Measurements from ENCODE around the gene SPEM1.

Gene SPEM1

DNA sequence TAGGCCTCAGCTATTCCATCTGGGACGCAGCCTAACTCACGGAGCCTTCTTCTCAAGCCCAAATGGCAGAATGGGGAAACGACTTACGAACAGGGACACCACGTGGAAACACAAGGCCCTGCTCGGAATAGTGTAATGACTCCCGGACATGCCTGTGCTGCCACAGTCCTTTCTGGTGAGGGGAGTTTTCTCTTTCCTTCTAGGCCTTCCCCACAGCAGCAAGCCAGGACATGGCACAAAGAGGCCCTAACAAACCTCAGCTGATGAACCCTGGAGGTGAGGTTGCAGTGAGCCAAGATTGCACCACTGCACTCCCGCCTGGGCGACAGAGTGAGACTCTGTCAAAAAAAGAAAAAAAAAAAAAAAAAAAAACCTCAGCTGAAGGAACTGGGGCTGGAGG is 44.0 kb downstream of the SPEM1 start:
- CTCF ChIA-PET: no interaction called here
- no peak for DNase-seq (ENCODE audit: low spot score)
- peak overlapping the region; percentile 45 for H3K27ac ChIP-seq
- TF ChIP-seq, protein P1, sequence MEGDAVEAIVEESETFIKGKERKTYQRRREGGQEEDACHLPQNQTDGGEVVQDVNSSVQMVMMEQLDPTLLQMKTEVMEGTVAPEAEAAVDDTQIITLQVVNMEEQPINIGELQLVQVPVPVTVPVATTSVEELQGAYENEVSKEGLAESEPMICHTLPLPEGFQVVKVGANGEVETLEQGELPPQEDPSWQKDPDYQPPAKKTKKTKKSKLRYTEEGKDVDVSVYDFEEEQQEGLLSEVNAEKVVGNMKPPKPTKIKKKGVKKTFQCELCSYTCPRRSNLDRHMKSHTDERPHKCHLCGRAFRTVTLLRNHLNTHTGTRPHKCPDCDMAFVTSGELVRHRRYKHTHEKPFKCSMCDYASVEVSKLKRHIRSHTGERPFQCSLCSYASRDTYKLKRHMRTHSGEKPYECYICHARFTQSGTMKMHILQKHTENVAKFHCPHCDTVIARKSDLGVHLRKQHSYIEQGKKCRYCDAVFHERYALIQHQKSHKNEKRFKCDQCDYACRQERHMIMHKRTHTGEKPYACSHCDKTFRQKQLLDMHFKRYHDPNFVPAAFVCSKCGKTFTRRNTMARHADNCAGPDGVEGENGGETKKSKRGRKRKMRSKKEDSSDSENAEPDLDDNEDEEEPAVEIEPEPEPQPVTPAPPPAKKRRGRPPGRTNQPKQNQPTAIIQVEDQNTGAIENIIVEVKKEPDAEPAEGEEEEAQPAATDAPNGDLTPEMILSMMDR (conservative IDR thresholded peaks at IDR 0.05; ENCODE audit: low read depth): no peak
- POLR2A ChIA-PET (ENCODE audit: low non-redundant PET): no interaction called here

DNA sequence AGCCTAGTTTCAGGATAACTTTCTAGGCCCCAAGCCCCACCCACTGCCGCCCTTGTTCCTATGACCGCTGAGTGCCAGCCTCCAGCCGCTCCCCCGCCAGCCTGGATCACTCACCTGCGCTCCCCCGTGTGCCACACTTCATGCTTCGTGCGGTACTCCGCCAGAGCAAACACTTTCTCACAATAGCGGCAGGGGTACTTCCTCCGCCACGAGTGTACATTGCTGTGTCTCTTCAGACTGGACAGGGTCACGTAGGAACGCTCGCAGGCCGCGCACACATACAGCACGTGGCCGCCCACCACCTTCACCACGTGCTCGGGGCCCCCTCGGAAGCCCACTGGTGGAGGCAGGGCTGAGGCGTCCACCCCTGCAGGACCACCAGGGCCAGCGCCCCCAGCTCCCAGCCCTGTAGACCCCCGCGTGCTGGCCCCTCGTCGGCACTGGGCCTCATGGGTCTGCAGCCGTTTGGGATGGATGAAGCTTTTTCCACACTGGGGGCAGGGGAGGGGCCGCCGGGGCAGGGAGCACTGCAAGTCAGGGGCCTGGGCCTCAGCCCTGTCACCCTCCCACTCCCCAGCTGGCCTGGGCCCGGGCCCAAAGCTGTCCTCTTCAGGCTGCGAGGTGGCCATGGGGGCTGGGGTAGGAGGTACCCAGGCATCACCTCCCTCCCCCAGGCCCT is 45.6 kb downstream of the SPEM1 start:
- ChIA-PET POLR2A (ENCODE audit: low non-redundant PET) (interaction anchor here (0.7 kb wide), 1 partner anchor 22 kb away, joined by 3 read pairs; no protein-coding TSS in a partner anchor), CTCF (no interaction called here)
- TF ChIP-seq, protein P1 (conservative IDR thresholded peaks at IDR 0.05; ENCODE audit: low read depth): no peak
- peak overlapping the region; percentile 53 for H3K27ac ChIP-seq
- DNase-seq (ENCODE audit: low spot score): no peak

DNA sequence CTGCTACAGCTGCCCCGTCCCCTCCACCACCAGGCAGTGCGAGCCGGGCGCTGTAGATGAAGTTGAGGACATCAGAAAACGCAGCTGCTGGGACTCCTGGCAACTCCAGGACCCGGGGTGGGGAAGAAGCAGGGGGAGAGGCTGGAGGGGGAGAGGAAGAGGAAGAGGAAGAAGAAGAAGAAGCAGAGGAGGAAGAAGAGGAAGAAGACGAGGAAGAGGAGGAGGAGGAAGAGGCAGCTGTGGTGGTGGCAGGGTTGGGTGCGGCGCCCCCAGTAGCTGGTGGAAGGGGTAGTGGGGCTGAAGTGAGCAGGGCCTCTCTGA is 46.2 kb downstream of the SPEM1 start:
- POLR2A ChIA-PET (ENCODE audit: low non-redundant PET): interaction anchor here (0.7 kb wide), 1 partner anchor 23 kb away, joined by 3 read pairs; no protein-coding TSS in a partner anchor
- TF ChIP-seq, protein P1 (conservative IDR thresholded peaks at IDR 0.05; ENCODE audit: low read depth): no peak
- H3K27ac ChIP-seq: peak overlapping the region; percentile 53
- CTCF ChIA-PET: no interaction called here
- DNase-seq (ENCODE audit: low spot score): no peak

DNA sequence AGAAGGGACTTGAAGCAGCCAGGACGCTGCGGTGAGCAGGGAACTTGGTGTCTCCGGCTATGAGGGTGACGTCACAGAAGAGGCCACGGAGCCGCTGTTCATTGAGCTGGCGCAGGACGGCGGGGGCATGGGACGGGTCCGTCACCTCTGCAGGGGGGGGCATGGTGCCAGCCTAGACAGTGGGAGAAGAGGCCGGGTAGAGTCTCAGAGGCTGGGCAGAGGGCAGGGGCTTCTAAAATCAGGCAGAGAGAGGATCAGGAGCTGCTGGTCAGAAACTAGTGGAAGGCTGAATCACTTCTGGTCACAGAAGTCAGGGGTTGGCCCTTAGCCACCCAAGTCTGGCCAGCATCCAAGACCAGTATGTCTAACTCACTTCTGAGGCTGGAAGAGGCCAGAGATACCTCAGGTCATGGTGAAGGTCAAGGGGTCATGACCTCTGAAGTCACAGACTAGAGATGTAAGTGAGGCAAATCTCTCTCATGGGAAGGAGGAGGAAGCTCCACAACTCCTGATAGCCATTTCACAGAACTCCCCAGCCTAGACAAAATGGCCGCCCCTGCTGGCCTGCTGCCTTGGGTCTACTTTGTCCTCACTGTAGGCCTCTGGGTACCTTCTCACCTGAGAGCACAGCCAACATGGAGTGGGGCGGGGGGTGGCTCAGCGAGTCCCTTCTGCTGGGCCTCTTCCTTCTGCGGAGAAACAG is 46.7 kb downstream of the SPEM1 start:
- H3K27ac ChIP-seq: peak overlapping the region; percentile 53
- DNase-seq (ENCODE audit: low spot score): no peak
- TF ChIP-seq, protein P1 (conservative IDR thresholded peaks at IDR 0.05; ENCODE audit: low read depth): no peak
- CTCF ChIA-PET: no interaction called here
- POLR2A ChIA-PET (ENCODE audit: low non-redundant PET): interaction anchor here (0.6 kb wide), 2 partner anchors 29 to 99 kb away, joined by 3 to 4 read pairs; no protein-coding TSS in a partner anchor

DNA sequence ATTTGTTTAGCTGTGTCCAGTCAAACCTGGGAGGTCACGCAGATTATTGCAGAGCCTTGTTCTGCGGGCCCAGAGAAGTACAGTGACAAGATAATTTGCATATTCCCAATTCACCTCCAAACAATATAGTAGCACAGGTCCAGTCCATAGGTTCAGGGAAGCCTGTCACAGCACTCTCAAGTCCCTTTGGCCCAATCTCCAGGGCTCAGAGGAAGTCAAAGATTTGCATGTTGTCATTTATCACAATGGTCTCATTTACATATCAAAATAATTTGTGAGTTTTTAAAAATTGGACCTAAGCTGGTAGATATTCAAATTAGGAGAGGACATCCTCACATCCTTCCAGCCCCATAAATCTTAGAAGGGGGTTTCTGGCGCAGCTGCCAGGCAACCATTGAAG is 47.4 kb downstream of the SPEM1 start:
- CTCF ChIA-PET: no interaction called here
- TF ChIP-seq, protein P1 (conservative IDR thresholded peaks at IDR 0.05; ENCODE audit: low read depth): no peak
- peak overlapping the region; percentile 53 for H3K27ac ChIP-seq
- POLR2A ChIA-PET (ENCODE audit: low non-redundant PET): interaction anchor here (0.6 kb wide), 1 partner anchor 98 kb away, joined by 4 read pairs; no protein-coding TSS in a partner anchor
- no peak for DNase-seq (ENCODE audit: low spot score)

DNA sequence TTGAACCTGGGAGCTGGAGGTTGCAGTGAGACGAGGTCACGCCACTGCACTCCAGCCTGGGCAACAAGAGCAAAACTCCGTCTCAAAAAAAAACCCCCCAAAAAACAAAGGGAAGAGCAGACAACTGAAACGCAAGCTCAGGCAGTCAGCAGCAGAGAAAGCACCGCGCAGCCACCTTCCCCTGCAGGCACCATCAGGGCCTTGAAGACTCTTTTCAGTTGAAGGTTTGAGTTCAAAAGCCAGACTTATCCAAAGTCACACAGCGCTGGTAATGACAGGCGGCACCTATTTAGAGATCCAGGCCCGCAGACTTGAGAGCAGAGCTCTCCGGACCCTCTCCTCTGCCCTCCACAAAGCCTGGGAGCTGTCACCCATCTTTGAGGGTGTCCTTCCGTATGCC is 48.2 kb downstream of the SPEM1 start:
- ChIA-PET POLR2A (ENCODE audit: low non-redundant PET) (no interaction called here), CTCF (no interaction called here)
- TF ChIP-seq, protein P1 (conservative IDR thresholded peaks at IDR 0.05; ENCODE audit: low read depth): no peak
- H3K27ac ChIP-seq: peak overlapping the region; percentile 53
- no peak for DNase-seq (ENCODE audit: low spot score)
